Epidermal melanocyte (primary cell): ENCODE measurements around the gene HCN2.

Experiments used
- DNase-seq: peaks from one replicate; pipeline ENCODE4 v3.0.0; 2011; ENCODE audit warnings: low spot score; ENCODE audit not compliant: insufficient read length

HCN2 gene

GRCh38 chr19:589693-590395 is at the start of gene HCN2:
TSS of gene HCN2 (plus strand) at chr19:589881. CDS start at chr19:589946, 65 bp downstream.
- DNase-seq, result no peak

- DNase-seq, result no peak
These were observed 48.6 kb upstream of the HCN2 start for GRCh38 chr19:540867-541637.

GRCh38 chr19:541699-542098 is 48.0 kb upstream of the HCN2 start:
- DNase-seq, result no peak

DNA sequence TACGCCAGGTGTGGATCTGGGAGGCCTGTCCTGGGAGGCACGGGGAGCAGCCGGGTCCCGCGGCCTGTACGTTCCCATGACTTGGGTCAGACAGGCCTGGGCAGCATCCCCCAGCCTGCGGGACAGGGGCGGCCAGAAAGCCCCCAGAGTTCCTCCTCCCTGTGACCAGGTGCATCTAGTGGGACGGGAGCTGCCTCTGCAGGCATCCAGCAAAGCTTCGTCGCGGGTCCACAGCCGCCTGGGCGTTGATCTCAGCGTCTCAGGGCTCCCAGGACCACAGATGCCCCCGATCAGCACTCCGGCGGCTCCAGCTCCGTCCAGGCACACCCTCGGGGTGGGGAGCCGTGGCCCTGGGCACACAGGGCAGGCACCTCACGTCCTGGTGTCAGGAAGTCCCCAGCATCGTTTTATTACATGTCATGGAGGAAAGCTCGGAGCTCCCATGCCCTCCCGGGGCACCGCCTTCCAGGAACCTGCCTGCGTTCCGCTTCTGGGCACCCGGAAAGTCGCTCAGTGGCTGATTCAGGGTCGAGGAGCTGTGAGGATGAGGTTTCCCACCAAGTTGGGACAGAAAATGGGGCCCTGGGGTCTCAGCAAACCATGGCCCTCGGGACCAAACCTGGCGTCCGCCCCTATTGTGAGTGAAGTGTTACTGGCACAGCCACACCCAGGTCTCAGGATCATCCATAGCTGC is 47.4 kb upstream of the HCN2 start:
- DNase-seq, result no peak

- no peak for DNase-seq
These were observed 45.6 kb upstream of the HCN2 start, which contains the start of gene GZMM for GRCh38 chr19:543910-544608. TSS of gene GZMM (plus strand) at chr19:544053. CDS start at chr19:544072, 19 bp downstream.

GRCh38 chr19:547117-547516 is 42.6 kb upstream of the HCN2 start:
- no peak for DNase-seq

DNA sequence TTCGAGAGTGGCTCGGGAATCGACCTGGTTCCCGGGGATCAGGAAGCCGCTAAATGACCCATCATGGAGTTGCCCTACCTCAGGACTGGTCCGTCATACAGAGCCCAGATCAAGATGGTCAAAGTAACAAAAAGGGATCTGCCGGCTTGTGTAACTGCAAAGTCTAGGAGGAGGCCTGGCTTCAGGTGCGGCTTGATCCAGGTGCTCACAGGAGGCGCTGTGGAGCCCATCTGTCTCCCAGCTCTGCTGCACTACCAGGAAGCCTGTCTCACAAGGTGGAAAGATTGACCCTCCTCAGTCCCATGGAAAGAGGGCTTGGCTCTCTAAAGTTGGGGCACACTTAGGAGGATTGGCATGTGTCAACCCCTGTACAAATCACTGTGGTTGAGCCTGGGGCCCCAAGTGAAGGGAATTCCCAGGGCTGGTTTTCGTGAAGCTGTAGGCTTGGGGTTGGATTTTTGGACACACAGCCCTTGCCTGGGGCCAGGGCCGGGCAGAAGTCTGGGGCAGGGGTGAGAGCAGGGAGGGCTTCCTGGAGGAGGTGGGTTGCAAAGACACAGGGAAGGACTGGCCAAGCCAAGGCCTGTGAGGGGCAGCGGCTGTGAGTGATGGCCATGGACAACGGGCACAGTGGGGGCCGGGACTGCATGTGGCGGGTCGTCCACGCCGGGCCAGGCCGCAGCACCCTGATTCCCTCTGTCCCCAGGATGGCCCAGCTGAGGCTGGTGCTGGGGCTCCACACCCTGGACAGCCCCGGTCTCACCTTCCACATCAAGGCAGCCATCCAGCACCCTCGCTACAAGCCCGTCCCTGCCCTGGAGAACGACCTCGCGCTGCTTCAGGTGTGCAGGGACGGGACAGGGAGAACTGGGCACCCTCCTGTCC is 41.6 kb upstream of the HCN2 start:
- DNase-seq, result no peak

- no peak for DNase-seq
These were observed 40.5 kb upstream of the HCN2 start for GRCh38 chr19:548886-549830.

DNA sequence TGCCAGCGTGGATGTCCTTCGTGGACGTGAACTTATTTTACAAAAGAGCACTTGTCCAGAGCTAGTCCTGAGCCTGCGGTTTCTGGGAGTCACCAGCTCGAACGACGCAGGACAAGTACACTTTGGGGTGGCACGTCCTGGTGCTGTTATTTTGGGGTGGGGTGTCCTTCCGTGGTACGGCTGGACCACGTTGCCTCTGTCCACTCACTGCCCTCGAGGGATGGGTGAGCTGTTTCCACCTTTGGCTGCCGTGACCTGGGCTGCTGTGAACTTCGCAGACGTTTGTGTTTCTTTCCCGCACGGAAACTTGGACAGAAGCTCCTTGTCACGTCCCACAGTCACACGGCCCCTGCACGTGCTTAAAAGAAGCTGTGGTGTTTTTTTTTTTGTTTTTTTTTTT is 34.9 kb upstream of the HCN2 start:
- no peak for DNase-seq

- DNase-seq, result no peak
These were observed 34.2 kb upstream of the HCN2 start for GRCh38 chr19:555474-555808.

- no peak for DNase-seq
These were observed 32.9 kb upstream of the HCN2 start for GRCh38 chr19:556611-557382.

GRCh38 chr19:558770-559439 is 30.8 kb upstream of the HCN2 start:
- DNase-seq, result no peak

- DNase-seq, result no peak
These were observed 29.6 kb upstream of the HCN2 start for GRCh38 chr19:560121-560520.

- no peak for DNase-seq
These were observed 23.3 kb upstream of the HCN2 start for GRCh38 chr19:566403-566802.

GRCh38 chr19:566844-567243 is 22.8 kb upstream of the HCN2 start:
- no peak for DNase-seq

GRCh38 chr19:567296-567900 is 22.3 kb upstream of the HCN2 start:
- no peak for DNase-seq

DNA sequence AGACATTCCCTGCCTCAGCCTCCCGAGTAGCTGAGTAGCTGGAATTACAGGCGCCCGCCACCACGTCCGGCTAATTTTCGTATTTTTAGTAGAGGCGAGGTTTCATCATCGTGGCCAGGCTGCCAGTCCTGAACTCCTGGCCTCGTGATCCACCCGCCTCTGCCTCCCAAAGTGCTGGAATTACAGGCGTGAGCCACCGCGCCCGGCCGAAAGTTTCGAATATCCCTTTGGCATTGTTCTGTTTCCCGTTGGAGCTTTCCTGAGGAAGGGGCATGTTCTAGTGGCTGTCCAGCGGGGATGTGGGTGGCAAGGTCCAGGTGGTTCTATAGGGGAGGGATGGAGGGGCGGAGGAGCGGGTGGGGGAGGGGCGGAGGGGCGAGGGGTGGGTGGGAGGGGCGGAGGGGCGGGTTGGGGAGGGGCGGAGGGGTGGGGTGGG is 19.4 kb upstream of the HCN2 start:
- no peak for DNase-seq
